HepG2 (cell line): ENCODE measurements around the gene DHX8. TPM values are rescaled to one million over a fixed set of nuclear protein-coding genes. Genes with fewer than 3 reads are reported as not detected.

ENCODE experiments used
- BRF2 ChIP-seq: sonication (generic); formaldehyde crosslinking; IDR thresholded peaks from 2 replicates; pipeline ENCODE4 v1.8.1; 2022; ENCODE audit warnings: mild to moderate bottlenecking, missing genetic modification reagents
- DZIP1 ChIP-seq: sonication (generic); formaldehyde crosslinking; IDR thresholded peaks from 2 replicates; pipeline ENCODE4 v1.5.0; 2020; ENCODE audit warnings: mild to moderate bottlenecking, missing genetic modification reagents
- ETS1 ChIP-seq: sonication (generic); formaldehyde crosslinking; IDR thresholded peaks from 2 replicates; pipeline ENCODE4 v1.4.0; 2020; ENCODE audit warnings: missing genetic modification reagents
- HMGXB3 ChIP-seq: sonication (generic); formaldehyde crosslinking; IDR thresholded peaks from 2 replicates; pipeline ENCODE4 v1.4.0; 2020; ENCODE audit warnings: missing genetic modification reagents, borderline replicate concordance
- KDM5B ChIP-seq: sonication (generic); formaldehyde crosslinking; IDR thresholded peaks from 2 replicates; pipeline ENCODE4 v1.4.0; 2020; ENCODE audit warnings: missing genetic modification reagents, mild to moderate bottlenecking, borderline replicate concordance
- PHF8 ChIP-seq: sonication (generic); formaldehyde crosslinking; IDR thresholded peaks from 2 replicates; pipeline ENCODE4 v1.5.0; 2020; ENCODE audit warnings: missing genetic modification reagents
- STAT6 ChIP-seq: sonication (generic); formaldehyde crosslinking; IDR thresholded peaks from 2 replicates; pipeline ENCODE4 v1.4.0; 2020; ENCODE audit warnings: missing genetic modification reagents, mild to moderate bottlenecking, borderline replicate concordance
- TAF15 ChIP-seq: fragments of 200-400 bp; formaldehyde crosslinking; IDR thresholded peaks from one replicate; pipeline ENCODE4 v1.6.1; 2018; ENCODE audit warnings: mild to moderate bottlenecking, low read depth, low read length; ENCODE audit not compliant: poor library complexity, severe bottlenecking
- ZBTB1 ChIP-seq: sonication (generic); formaldehyde crosslinking; IDR thresholded peaks from 2 replicates; pipeline ENCODE4 v1.4.0; 2020; ENCODE audit warnings: missing genetic modification reagents, borderline replicate concordance
- ZNF10 ChIP-seq: sonication (generic); formaldehyde crosslinking; IDR thresholded peaks from 2 replicates; pipeline ENCODE4 v1.4.0; 2020; ENCODE audit warnings: mild to moderate bottlenecking, low read depth, missing genetic modification reagents, borderline replicate concordance
- ZNF101 ChIP-seq: sonication (generic); formaldehyde crosslinking; IDR thresholded peaks from 2 replicates; pipeline ENCODE4 v1.4.0; 2020; ENCODE audit warnings: mild to moderate bottlenecking, low read depth, missing genetic modification reagents, borderline replicate concordance
- ZNF121 ChIP-seq: sonication (generic); formaldehyde crosslinking; IDR thresholded peaks from 2 replicates; pipeline ENCODE4 v1.5.0; 2020; ENCODE audit warnings: mild to moderate bottlenecking, missing genetic modification reagents
- ZNF710 ChIP-seq: sonication (generic); formaldehyde crosslinking; IDR thresholded peaks from 2 replicates; pipeline ENCODE4 v1.5.0; 2020; ENCODE audit warnings: mild to moderate bottlenecking, missing genetic modification reagents, borderline replicate concordance
- polyA plus RNA-seq, 8 experiments: library from polyadenylated mRNA; depleted of rRNA in 3 of 8; stranded (reverse) in 7 of 8; unstranded in 1 of 8; fragments of >200 nt; fragmentation: Illumina TruSeq in 4 of 8; extraction: Trizol in 4 of 8; gene quantifications; 2 replicates each; pipeline versions ENCODE4 v1.2.1 to v1.2.3, GENCODE V29; 2011 to 2016; ENCODE audit warnings: low read depth in 4 of 8, missing spikeins in 1 of 8, mixed read lengths in 1 of 8; ENCODE audit not compliant: insufficient read depth in 1 of 8
- total RNA-seq, 5 experiments: library from RNA; depleted of rRNA; stranded (reverse); fragments of >200 nt; fragmentation: Illumina TruSeq; extraction: Trizol; gene quantifications; 2 replicates each; pipeline ENCODE4 v1.2.3, GENCODE V29; 2016; ENCODE audit warnings: low read depth in 1 of 5

Gene DHX8
- total and polyA plus RNA-seq, 2 of the 13 experiments (the other 11 are each of a cell fraction or from before 2014, with no cell fraction given) = 24.8 to 48.9 TPM

- TF ChIP-seq ZNF121 (CRISPR knock-in tag) = no peak
- TF ChIP-seq ETS1 (CRISPR knock-in tag) = no peak
- TF ChIP-seq STAT6 (CRISPR knock-in tag) = no peak; the same call in 1 of the 2 replicates
- TF ChIP-seq ZNF10 = no peak
- TF ChIP-seq HMGXB3 (CRISPR knock-in tag) = peak; percentile 77; the same call in 1 of the 2 replicates
- TF ChIP-seq KDM5B (CRISPR knock-in tag) = peak; percentile 79; the same call in 1 of the 2 replicates
- no peak for TF ChIP-seq ZNF101 (CRISPR knock-in tag)
- no peak for TF ChIP-seq TAF15
- TF ChIP-seq ZBTB1 = no peak
- TF ChIP-seq PHF8 = no peak
- TF ChIP-seq DZIP1 (CRISPR knock-in tag) = no peak
- peak; percentile 73; the same call in 1 of the 2 replicates for TF ChIP-seq ZNF710 (CRISPR knock-in tag)
- TF ChIP-seq BRF2 (CRISPR knock-in tag) = no peak
Measured at GRCh38 chr17:43528319-43528987, 44.7 kb downstream of the DHX8 start (continued).
